HG03342 (cell line): ENCODE results near the gene PTER.

Experiments used
- ATAC-seq: cut with Tn5 transposase; IDR thresholded peaks from one replicate; pipeline ENCODE4 v1.9.1; 2021; ENCODE audit warnings: mild to moderate bottlenecking, moderate library complexity; ENCODE audit not compliant: unreplicated experiment

The PTER gene

GRCh38 chr10:16436758-16437539, at the start of gene PTER:
PTER (plus strand) TSS chr10:16437010; CDS start chr10:16484385, 47,375 bp downstream.
- ATAC-seq = peak; percentile 99

DNA sequence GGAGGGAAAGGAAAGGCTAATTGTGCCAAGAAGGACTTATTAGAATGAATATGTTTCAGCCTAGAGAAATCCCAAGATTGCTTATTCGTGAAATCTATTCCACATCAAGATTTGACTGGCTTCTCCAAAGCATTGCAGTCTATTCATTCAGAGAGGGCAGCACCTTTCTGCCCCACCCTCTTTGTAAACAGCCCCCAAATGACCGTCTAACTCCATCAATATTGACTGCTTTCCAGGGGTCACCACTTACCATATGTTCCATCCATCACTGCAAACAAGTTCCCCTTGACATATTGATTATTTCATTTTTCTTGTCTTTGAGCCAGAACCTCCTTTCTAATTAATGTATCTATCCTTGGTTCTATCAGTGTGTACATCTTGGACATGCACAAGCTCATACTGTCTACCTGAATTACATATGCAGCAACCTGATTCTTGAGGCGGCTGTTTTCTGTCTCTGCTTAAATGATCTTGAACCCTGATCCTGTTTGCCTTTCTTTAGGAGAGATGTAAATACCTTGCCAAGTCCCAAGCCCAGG, 44.2 kb upstream of the PTER start:
- no peak for ATAC-seq

DNA sequence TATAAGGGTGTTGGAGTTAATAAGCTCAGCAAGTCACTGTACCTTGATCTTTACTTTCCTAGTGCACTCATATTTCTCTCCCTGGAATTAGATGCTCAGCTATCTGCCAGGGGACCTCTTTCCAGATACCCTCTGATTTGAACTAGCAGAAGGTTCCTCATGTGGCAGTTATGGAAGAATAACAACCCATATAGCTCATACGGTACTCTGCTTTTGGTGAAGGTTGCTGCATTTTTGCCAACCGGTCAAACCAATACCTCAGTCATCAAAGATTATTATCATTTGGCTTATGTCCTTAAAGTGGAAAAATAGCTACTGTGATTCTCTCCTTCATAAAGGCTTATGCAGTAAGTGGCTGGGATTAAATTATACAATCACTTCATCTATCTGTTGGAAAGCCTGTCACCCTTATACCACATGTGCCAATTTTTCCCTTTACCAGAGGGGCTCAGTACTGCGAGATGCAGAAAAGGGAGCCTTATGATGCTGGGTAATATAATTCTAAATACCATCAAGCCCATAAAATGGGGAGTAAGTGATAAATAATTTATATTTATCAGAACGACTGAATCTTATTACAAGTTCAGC, 43.4 kb upstream of the PTER start:
- ATAC-seq = no peak

DNA sequence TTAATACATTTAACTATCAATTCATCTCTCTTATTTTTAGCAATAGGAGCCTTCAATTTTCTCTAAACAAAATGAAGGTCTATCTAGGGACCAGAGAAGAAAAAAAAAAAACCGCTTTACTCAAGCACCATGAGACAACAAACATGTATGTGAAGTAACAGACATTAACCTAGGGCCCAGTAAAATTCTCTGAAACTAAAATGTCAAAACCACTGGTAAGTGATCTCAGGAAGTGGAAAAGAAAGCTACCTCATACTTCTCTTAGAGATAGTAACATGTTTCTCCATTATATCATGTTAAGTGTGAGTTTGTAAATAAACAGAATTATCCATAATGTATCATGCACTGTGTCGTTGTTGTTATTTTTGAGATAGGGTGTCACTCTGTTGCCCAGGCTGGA, 35.4 kb upstream of the PTER start:
- no peak for ATAC-seq

DNA sequence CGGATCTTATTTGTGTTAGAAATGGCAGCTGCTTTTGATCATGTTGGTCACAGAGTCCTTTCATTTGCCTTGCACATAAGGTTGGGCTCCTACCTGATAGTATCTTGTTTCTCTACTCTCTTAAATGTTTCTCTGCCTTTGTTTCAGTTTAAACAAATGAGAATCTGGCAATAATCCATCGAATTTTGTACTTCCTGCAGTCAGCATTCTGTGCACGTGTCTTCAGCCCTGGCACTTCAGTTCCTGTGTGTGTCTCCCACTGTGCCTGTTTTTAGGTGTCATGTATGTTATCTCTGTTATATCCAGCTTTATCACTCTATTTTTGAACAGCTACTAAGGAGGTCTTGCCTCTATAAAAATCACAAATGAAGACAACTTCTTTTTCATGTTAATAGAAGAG, 28.4 kb upstream of the PTER start:
- no peak for ATAC-seq

DNA sequence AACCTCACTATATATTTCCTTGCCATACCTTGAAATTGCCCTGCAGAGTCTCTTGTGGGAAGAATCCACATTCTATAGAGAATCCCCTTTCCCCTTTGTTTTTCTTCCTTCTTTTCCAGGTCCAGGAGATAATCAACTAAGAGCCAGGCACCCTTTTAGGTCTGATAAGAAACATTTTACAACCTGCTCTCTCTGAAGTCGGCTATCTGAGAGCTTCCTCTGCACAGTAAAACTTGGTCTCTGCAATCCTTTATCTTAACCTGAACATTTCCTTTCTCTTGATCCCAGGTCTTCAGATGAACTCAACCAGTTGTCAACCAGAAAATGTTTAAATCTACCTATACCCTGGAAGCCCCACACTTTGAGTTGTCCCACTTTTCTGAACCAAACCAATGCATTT, 19.5 kb upstream of the PTER start:
- no peak for ATAC-seq

DNA sequence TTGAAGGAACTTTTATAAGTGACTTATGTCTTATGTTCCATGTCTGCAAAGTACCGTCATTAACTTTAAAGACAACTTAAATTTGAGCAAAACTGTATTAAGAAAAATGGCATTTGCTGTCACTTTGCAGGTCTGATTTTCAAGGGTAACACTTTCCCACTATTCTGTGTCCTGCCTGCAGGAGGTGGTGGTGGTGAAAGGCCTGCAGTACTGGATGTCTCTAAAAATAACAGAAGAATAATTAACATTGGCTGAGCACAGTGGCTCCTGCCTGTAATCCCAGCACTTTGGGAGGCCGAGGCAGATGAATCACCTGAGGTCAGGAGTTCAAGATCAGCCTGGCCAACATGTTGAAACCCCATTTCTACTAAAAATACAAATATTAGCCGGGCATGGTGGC, 13.2 kb upstream of the PTER start:
- no peak for ATAC-seq

DNA sequence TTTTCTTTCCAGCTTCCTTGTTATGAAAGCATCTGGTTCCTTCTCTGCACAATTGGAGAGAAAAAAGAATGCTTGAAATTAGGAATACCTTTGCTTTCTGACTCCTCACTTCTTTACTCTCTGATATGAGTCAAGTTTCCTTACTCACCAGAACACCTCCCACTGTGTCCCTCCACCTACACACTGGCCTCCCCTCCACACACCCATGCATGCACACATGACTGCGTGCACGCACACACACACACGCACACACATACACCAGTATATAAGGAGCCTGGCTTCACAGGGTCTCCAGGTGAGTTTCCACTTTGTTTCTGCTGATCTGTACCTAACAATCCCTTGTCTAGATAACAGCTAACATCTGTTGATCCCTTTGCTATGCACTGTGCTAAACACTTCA, 11.4 kb upstream of the PTER start:
- ATAC-seq = no peak

DNA sequence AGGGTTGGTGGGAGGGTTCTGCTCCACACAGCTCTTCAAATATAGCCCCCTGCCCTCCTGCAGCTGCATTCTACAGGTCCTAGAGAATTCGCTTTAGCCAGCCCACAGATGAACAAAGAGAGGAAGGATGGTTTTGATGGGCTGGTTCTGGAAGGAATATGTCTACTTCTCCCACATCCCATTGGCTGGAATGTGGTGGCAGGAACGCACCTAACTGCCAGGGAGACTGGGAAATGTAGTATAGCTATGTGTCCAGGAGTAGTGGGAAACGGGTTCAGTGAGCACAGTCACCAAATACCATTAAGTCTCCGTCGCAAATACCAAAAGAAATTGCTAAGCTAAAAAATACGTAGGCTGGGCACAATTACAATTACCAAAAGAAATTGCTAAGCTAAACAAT, 7.3 kb upstream of the PTER start:
- no peak for ATAC-seq

- ATAC-seq = peak; percentile 7
Measured at GRCh38 chr10:16436367-16436757, 448 bp upstream of the PTER start.

- ATAC-seq = no peak
Measured at GRCh38 chr10:16437540-16437894, 707 bp downstream of the PTER start.

DNA sequence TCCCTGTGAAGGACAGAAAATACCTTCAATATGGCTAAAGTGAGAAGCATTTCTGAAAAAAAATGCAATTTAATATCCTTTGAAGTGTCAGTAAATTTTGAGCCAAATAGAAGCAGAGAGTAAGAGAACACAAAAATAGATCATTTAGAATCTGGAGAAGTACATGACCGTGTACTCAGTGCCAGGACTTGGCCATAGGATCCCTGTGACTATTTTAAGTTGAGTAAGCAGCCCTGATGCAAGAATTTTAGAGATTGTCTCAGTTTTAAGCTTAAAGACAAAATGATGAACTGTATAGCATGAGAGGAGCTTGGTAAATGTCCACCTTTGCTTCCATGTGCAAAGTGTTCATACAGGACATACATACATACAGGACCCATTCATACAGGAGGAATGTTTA, 2.5 kb downstream of the PTER start:
- ATAC-seq = no peak

DNA sequence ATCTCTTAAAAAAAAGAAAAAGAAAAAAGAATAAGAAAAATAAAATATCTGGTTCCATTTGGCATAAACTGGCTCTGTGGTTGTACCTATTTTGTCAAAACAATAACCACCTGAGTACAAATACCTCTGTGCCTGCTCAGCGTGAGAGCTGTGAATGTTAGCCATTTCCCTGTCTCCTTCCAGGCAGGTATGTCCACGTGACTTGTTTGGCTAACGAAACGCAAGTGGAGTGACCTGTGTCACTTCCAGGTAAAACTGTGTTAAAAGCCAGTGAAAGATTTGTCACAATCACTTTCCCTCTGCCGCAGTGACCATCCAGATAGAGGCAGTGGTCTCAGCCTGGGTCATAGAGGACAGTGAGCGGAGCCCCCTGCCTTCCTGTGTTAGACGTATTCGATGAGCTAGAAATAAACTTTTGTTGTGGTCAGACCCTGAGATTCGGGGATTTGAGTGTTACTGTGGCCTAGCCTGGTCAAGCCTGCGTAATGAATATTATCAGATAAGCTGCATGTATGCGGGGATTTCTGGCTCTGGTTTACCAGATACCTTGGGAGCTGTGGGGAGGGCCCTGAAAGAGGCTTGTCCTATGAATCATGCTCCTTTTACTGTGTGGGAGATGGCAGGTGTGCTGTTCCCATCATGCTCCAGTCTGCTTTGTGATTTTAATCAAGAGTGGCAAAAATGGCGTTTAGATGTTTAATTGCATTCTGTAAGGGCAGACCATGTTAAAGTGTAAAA, 3.8 kb downstream of the PTER start:
- no peak for ATAC-seq

DNA sequence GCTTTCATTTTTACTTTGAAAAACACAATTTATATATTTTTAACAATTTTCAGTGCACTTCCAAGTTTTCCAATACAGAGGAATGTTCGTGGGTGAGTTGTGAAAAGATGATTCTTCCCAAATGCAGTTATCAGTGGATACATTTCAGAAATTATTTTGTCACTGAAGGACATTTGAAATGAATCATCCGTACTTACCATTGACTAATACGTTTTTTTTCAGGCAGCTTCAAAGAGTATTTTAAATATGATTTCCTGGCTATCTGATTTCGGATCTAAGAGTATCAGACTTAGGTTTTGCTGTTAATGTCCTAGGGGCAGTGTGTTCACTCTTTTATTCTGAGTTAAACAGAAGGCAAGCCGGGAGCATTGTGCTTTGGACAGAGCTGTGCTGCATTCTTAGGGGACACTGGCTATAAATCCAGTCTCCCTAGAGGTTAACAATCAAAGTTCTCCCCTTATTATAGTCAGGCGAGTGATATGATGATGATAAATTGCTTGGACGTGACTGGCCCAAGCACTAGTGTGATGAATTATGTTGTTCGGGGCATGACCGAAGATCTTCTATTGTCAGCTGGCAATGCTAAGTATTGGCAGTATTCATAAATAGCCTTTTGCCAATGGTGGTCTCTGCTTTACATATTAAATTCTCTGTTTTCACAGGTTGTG, 4.5 kb downstream of the PTER start:
- no peak for ATAC-seq

- no peak for ATAC-seq
Measured at GRCh38 chr10:16442914-16443313, 6.1 kb downstream of the PTER start.

- ATAC-seq = no peak
Measured at GRCh38 chr10:16445770-16446469, 9.1 kb downstream of the PTER start.

- no peak for ATAC-seq
Measured at GRCh38 chr10:16449454-16449853, 12.6 kb downstream of the PTER start.

DNA sequence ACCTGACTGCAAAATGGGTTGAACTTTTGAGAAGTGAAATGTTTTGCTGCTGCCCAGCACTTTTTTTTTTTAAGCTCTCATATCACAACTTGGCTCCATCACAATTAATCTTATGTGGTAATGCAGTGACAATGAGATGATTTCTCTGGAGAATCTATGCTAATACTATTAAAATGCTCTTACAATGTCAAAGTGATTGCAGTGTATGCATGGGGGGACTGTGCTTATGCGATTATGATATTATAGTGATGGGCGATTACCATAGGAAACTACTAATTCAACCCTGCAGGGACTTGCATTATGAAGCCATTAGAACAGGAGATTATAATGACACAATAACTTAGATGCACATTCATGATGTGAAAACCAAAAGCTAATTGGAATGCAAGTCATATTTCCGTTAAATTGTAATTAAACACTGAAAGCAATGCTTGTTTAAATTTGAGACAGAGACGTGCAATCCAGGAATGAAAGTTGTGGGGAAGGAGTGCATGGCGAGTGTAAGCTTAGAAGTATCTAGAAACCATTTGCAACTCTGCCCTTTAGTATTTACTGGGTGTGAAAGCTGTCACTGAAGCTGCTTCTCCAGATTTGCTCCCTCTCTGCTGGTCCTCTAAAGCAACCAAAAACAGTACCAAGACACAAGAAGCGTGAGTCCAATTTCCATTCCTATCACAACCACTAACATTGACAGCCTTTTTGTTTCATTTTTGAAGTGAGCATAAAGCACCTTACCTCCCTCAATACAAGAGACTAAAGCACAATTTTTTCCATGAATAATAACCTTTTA, 21.6 kb downstream of the PTER start:
- no peak for ATAC-seq

DNA sequence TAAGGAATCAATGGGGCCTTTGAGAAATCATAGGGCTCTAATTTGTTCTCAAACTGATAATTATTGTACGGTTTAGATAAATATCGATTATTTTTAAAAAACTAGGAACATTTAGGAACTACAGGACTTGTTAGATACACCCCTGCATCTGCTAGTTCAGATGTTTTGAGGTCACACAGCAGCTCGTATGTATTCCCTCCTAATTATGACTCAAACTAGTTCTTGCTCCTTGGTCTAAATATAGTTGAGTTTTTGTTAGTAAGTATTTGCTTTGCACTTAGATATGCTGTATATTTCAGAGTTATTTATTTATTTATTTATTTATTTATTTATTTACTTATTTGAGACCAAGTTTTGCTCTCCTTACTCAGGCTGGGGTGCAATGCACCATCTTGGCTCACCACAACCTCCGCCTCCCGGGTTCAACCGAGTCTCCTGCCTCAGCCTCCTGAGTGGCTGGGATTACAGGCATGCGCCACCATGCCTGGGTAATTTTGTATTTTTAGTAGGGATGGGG, 22.7 kb downstream of the PTER start:
- ATAC-seq = no peak

- ATAC-seq = no peak
Measured at GRCh38 chr10:16466001-16466400, 29.2 kb downstream of the PTER start.
